HG02870 (cell line): ENCODE data around the gene EIF2S3.
"Not testable (repeated sequence)": the region's sequence is repeated elsewhere in the genome, so short reads cannot be mapped to it uniquely, and the experiment has no call there.

ENCODE experiments used
- ATAC-seq: cut with Tn5 transposase; IDR thresholded peaks from one replicate; pipeline ENCODE4 v1.9.1; 2021; ENCODE audit warnings: mild to moderate bottlenecking, moderate library complexity; ENCODE audit not compliant: unreplicated experiment

Gene EIF2S3

DNA sequence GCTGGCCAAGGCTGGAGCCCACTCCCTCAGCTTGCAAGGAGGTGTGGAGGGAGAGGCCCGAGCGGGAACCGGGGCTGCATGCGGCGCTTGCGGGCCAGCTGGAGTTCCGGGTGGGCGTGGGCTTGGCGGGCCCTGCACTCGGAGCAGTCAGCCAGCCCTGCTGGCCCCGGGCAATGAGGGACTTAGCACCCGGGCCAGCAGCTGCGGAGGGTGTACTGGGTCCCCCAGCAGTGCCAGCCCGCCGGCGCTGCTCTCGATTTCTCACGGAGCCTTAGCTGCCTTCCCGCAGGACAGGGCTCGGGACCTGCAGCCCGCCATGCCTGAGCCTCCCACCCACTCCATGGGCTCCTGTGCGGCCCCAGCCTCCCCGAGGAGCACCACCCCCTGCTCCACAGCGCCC lies 5.1 kb upstream of the EIF2S3 start:
- not testable (repeated sequence) for ATAC-seq

GRCh38 chrX:24050522-24051318 lies 4.0 kb upstream of the EIF2S3 start:
- ATAC-seq: not testable (repeated sequence)

DNA sequence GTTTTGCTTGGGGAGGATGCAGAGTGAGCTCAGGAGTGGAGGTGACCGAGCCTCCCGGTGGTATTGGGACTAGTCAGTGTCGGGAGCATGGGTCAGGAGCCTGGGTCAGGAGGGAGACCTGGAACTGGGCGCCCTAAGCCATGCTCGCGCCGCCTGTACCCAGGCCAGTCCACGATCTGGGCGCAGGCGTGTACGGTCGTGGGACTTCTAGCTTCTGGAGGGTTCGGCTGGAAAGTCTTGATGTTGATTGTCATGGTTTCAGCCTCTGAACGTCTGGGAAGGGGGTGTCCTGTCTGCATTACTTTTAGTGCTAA lies 244 bp downstream of the EIF2S3 start:
- ATAC-seq: peak; percentile 11

DNA sequence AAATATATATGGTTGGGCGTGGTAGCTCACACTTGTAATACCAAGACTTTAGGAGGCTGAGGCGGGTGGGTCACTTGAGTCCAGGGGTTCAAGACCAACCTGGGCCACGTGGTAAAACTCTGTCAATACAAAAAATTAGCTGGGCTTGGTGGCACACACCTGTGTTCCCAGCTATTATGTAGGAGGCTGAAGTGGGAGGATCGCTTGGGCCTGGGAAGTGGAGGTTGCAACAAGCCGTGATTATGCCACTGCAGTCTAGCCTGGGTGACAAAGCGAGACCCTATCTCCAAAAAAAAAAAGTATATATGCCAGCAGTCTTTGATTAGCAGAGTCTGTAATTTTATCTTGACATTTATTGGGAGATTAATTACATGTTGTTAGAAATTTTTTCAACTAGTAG lies 8.7 kb downstream of the EIF2S3 start:
- no peak for ATAC-seq

GRCh38 chrX:24069877-24070276 lies 15.1 kb downstream of the EIF2S3 start:
- ATAC-seq: no peak

DNA sequence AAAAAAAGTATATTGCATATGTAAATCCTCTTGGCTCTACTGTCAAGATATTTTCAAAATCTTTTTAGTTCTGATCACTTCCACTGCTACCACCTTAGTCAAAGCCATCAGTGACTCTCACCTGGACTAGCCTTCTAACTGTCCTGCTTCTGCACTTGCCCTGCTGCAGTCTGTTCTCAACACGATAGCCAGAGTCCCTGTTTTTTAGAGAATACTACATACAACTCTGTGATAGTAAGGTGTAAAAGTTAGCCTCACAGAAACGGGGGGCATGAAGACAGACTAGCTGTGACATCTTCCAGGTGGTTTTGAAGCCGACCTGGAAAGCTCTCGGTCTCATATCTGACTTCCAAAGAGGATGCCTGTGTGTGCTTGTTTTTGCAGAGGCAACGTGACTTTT lies 24.7 kb downstream of the EIF2S3 start:
- no peak for ATAC-seq

DNA sequence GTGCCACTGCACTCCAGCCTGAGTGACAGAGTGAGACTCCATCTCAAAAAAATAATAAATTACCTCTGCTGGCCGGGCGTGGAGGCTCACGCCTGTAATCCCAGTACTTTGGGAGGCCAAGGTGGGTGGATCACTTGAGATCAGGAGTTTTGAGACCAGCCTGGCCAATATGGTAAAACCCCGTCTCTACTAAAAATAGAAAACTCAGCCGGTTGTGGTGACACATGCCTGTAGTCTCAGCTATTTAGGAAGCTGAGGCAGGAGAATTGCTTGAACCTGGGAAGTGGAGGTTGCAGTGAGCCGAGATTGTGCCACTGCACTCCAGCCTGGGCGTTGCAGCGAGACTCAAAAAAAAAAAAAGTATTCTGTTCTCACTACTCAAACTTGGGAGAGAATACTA lies 25.5 kb downstream of the EIF2S3 start:
- peak; percentile 17 for ATAC-seq

DNA sequence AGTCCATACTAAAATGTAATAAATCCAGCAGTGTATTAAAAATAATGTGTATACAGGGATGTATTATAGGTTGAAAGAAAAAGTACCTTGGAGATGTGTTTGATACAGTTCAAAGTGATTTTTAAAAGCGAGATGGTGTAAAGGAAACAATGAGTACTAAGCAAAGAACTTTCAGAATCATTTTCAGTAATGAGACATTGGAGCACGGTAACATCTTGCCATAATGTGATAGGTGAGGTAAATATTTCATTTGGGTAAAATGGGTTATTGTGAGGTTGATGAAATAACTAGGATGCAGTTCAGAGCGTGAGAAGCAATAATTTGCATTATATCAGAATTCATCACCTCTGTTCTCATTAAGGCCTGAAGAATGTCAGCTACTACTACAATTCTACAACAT lies 25.9 kb downstream of the EIF2S3 start:
- ATAC-seq: peak; percentile 67

GRCh38 chrX:24081661-24082154 lies 27.0 kb downstream of the EIF2S3 start:
- no peak for ATAC-seq

DNA sequence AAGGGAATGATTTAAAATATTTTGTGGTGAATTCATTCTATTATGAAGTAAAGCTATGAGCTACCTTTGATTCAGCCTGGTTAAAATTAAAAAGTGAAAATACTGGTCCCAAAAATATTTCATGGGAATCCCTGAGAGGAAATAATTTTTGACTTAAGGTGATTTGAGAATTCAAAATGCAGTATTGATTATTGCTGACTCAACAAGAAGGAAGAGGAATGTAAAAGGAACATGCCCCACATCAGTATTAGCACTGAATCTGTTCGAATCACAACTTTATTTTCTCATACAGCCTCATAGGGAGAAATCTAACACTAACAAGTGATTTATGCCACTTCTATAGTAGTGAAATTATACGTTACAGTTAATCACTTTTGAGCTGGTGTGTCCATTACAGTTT lies 27.7 kb downstream of the EIF2S3 start:
- no peak for ATAC-seq

DNA sequence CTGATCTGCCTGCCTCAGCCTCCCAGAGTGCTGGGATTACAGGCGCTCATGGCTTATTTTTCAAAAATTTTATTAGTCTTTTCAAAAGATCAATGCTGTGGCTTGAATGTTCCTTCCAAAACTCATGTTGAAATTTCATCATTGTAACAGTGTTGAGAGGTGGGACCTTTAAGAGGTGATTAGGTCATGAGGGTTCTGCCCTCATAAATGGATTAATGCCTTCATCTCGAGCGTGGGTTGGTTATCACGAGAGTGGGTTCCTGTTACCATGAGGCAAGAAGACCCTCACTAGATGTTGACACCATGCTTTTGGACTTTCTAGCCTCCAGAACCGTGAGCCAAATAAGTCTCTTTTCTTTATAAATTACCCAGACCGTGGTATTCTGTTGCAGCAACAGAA lies 30.3 kb downstream of the EIF2S3 start:
- ATAC-seq: no peak

GRCh38 chrX:24090300-24091200 lies 35.8 kb downstream of the EIF2S3 start:
- ATAC-seq: no peak

- ATAC-seq: no peak
Measured at GRCh38 chrX:24093746-24094145, 39.0 kb downstream of the EIF2S3 start.

DNA sequence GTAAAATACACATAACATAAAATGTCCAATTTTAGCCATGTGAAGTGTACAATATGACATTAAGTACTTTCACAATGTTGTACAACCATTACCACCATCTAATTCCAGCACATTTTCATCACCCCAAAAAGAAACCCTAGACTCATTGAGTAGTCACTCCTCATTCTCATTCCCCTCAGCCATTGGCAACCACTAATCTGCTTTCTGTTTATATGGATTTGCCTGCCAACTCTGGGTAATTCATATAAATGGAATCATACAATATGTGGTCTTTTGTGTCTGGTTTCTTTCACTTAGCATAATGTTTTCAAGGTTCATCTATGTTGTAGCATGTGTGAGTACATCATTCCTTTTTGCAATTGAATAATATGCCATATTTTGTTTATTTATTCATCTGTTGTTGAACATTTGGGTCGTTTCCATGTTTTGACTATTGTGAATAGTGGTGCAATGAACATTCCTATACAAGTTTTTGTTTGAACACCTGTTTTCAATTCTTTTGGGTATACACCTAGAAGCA lies 43.0 kb downstream of the EIF2S3 start:
- ATAC-seq: no peak

DNA sequence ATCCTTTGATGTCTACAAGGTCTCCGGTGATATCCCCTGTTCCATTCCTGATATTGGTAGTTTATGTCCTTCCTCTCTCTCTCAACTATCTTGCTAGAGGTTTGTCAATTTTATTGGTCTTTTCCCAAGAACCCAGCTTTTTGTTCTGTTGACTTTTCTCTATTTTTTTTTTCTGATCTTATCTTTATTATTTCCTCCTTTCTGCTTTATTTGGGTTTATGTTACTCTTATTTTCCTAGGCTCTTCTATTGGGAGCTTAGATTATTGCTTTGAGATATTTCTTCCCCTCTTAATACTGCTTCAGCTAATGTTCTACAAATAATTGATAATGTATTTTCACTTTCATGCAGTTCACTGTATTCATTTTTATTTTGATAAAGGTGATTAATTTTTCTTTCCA lies 44.2 kb downstream of the EIF2S3 start:
- ATAC-seq: no peak

- ATAC-seq: no peak
Measured at GRCh38 chrX:24099394-24099793, 44.6 kb downstream of the EIF2S3 start.

GRCh38 chrX:24100713-24101112 lies 46.0 kb downstream of the EIF2S3 start:
- ATAC-seq: no peak

- ATAC-seq: no peak
Measured at GRCh38 chrX:24110069-24110468, 55.3 kb downstream of the EIF2S3 start.

DNA sequence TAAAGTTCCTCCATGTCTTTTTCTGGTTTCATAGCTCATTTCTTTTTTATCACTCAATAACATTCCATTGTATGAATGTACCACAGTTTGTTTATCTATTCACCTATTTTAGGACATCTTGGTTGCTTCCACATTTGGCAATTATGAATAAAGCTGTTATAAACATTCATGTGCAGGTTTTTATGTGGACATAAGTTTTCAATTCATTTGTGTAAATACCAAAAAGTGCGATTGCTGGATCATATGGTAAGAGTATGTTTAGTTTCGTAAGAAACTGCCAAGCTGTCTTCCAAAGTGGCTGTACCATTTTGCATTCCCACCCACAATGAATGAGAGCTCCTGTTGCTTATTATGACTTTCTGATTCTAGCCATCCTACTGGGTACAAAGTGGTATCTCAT lies 58.4 kb downstream of the EIF2S3 start:
- no peak for ATAC-seq

- no peak for ATAC-seq
Measured at GRCh38 chrX:24117258-24117657, 62.5 kb downstream of the EIF2S3 start.

DNA sequence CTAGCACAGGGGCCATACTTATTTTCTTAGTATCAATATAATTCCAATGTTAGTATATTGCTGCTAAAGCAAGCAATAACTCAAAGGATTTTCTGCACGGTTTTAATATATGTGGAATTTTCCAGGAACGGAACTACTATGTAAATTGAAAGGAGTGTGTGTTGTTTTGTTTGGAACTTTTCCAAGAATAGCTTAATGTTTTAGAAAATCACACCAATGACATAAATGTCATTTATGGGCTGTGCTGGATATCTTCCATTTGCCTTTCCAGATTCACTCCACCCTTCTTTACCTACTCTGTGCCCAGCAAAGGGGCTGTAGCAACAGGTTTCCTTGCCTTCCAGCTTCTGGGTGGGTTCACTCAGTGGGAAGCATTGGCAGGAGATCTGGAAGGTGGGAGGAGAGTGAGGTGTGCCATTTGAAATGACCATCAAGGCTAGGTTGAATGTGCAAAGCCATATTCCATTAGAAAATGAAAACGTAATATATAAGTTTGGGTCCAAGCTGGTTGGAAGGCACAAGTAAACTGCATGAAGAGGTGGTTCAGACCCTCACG lies 69.6 kb downstream of the EIF2S3 start:
- no peak for ATAC-seq
